ENCODE measurements around the gene RAP1B. TPM values are rescaled to one million over a fixed set of nuclear protein-coding genes. Genes with fewer than 3 reads are reported as not detected.

The RAP1B gene
- total and polyA plus RNA-seq, 9 of the 15 experiments (the other 6 are each of a cell fraction or from before 2014, with no cell fraction given) = 107 to 309 (median 170) TPM

- TF ChIP-seq, protein P1, sequence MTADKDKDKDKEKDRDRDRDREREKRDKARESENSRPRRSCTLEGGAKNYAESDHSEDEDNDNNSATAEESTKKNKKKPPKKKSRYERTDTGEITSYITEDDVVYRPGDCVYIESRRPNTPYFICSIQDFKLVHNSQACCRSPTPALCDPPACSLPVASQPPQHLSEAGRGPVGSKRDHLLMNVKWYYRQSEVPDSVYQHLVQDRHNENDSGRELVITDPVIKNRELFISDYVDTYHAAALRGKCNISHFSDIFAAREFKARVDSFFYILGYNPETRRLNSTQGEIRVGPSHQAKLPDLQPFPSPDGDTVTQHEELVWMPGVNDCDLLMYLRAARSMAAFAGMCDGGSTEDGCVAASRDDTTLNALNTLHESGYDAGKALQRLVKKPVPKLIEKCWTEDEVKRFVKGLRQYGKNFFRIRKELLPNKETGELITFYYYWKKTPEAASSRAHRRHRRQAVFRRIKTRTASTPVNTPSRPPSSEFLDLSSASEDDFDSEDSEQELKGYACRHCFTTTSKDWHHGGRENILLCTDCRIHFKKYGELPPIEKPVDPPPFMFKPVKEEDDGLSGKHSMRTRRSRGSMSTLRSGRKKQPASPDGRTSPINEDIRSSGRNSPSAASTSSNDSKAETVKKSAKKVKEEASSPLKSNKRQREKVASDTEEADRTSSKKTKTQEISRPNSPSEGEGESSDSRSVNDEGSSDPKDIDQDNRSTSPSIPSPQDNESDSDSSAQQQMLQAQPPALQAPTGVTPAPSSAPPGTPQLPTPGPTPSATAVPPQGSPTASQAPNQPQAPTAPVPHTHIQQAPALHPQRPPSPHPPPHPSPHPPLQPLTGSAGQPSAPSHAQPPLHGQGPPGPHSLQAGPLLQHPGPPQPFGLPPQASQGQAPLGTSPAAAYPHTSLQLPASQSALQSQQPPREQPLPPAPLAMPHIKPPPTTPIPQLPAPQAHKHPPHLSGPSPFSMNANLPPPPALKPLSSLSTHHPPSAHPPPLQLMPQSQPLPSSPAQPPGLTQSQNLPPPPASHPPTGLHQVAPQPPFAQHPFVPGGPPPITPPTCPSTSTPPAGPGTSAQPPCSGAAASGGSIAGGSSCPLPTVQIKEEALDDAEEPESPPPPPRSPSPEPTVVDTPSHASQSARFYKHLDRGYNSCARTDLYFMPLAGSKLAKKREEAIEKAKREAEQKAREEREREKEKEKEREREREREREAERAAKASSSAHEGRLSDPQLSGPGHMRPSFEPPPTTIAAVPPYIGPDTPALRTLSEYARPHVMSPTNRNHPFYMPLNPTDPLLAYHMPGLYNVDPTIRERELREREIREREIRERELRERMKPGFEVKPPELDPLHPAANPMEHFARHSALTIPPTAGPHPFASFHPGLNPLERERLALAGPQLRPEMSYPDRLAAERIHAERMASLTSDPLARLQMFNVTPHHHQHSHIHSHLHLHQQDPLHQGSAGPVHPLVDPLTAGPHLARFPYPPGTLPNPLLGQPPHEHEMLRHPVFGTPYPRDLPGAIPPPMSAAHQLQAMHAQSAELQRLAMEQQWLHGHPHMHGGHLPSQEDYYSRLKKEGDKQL (CRISPR knock-in tag; IDR thresholded peaks at IDR 0.05; ENCODE audit: borderline replicate concordance) = no peak
- TF ChIP-seq, protein P2, sequence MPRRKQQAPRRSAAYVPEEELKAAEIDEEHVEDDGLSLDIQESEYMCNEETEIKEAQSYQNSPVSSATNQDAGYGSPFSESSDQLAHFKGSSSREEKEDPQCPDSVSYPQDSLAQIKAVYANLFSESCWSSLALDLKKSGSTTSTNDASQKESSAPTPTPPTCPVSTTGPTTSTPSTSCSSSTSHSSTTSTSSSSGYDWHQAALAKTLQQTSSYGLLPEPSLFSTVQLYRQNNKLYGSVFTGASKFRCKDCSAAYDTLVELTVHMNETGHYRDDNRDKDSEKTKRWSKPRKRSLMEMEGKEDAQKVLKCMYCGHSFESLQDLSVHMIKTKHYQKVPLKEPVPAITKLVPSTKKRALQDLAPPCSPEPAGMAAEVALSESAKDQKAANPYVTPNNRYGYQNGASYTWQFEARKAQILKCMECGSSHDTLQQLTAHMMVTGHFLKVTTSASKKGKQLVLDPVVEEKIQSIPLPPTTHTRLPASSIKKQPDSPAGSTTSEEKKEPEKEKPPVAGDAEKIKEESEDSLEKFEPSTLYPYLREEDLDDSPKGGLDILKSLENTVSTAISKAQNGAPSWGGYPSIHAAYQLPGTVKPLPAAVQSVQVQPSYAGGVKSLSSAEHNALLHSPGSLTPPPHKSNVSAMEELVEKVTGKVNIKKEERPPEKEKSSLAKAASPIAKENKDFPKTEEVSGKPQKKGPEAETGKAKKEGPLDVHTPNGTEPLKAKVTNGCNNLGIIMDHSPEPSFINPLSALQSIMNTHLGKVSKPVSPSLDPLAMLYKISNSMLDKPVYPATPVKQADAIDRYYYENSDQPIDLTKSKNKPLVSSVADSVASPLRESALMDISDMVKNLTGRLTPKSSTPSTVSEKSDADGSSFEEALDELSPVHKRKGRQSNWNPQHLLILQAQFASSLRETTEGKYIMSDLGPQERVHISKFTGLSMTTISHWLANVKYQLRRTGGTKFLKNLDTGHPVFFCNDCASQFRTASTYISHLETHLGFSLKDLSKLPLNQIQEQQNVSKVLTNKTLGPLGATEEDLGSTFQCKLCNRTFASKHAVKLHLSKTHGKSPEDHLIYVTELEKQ (CRISPR knock-in tag; IDR thresholded peaks at IDR 0.05) = no peak
- TF ChIP-seq TAL1 (IDR thresholded peaks at IDR 0.05) (no peak), TCF7L2 (IDR thresholded peaks at IDR 0.05; ENCODE audit: low read depth, low read length) (no peak), MEF2A (IDR thresholded peaks at IDR 0.05; ENCODE audit: control insufficient read depth, low read depth, low read length) (no peak), CBX2 (IDR thresholded peaks at IDR 0.05; ENCODE audit: insufficient read depth, low read length, poor library complexity, severe bottlenecking) (no peak)
Measured at GRCh38 chr12:68671179-68671578, 60.5 kb downstream of the RAP1B start (continued).

Data from K562 (cell line).